Aorta (tissue), 5 donors: Measurements from ENCODE around the gene FGB. TPM values are rescaled to one million over a fixed set of nuclear protein-coding genes. Genes with fewer than 3 reads are reported as not detected.
"Not testable (repeated sequence)": the region's sequence is repeated elsewhere in the genome, so short reads cannot be mapped to it uniquely, and the experiment has no call there.

ENCODE experiments used
- ATAC-seq: fragments of 200-7000 bp; cut with Tn5 transposase; one replicate; pipeline ENCODE4 v1.9.1; 2022; ENCODE audit warnings: moderate library complexity; ENCODE audit not compliant: low FRiP score
- DNase-seq, 2 donors: peaks; one replicate each; pipeline ENCODE4 v3.0.0-alpha.2; 2020
- H3K27ac ChIP-seq, 2 donors: one replicate each; pipeline ENCODE4 v1.5.1; 2013; ENCODE audit warnings: low read length in 2 of 2, mild to moderate bottlenecking in 2 of 2, moderate library complexity in 2 of 2, control low read depth in 1 of 2, inconsistent platforms in 1 of 2, low read depth in 1 of 2
- H3K27me3 ChIP-seq, 2 donors: one replicate each; pipeline ENCODE4 v1.6.1; 2013; ENCODE audit warnings: control low read depth in 1 of 2, low read length in 1 of 2, mild to moderate bottlenecking in 1 of 2, moderate library complexity in 1 of 2; ENCODE audit not compliant: insufficient read depth in 2 of 2, control insufficient read depth in 1 of 2
- H3K36me3 ChIP-seq, 2 donors: one replicate each; pipeline ENCODE4 v1.6.1; 2013; ENCODE audit warnings: control low read depth in 1 of 2, low read length in 1 of 2, mild to moderate bottlenecking in 1 of 2; ENCODE audit not compliant: insufficient read depth in 2 of 2, control insufficient read depth in 1 of 2
- H3K4me1 ChIP-seq, 2 donors: one replicate each; pipeline ENCODE4 v1.6.1; 2013; ENCODE audit warnings: low read length in 2 of 2, control low read depth in 1 of 2, mild to moderate bottlenecking in 1 of 2, moderate library complexity in 1 of 2; ENCODE audit not compliant: insufficient read depth in 2 of 2, control insufficient read depth in 1 of 2
- H3K4me3 ChIP-seq, 2 donors: one replicate each; pipeline ENCODE4 v1.5.1; 2013; ENCODE audit warnings: low read length in 2 of 2, control low read depth in 1 of 2, mild to moderate bottlenecking in 1 of 2
- H3K9me3 ChIP-seq: one replicate; pipeline ENCODE4 v1.6.1; 2013; ENCODE audit warnings: mild to moderate bottlenecking, low read length; ENCODE audit not compliant: control insufficient read depth
- WGBS, 2 donors: extraction: QIAGEN DNeasy Blood & Tissue Kit; methylation state at CpG; one replicate each; pipeline ENCODE4 v1.1.7; 2013; 5-methylcytosine and 5-hydroxymethylcytosine counted together
- intact Hi-C, 2 donors: fragments of 100-400 bp; cut with DNase I; formaldehyde crosslinking; loops; one replicate each; pipeline versions ENCODE4 v1.14.2 to v1.15.0; 2022
- polyA plus RNA-seq, 2 donors: library from polyadenylated mRNA; stranded (reverse); fragments of 200-250 nt; gene quantifications; one replicate each; pipeline ENCODE4 v1.2.3, GENCODE V29; 2013
- total RNA-seq, 2 donors: library from RNA; stranded (reverse); fragmentation: NEBNext Ultra II Directional; extraction: Animal tissue kit (Norgen Biotek cat#: 25700); gene quantifications; one replicate each; pipeline ENCODE4 v1.2.1, GENCODE V29; 2021
- donor health status: healthy with polysubstance abuse.
- donor health status: Bipolar disorder and iron deficiency.
- donor health status: DM: no; HTN: no; CAD: no.
- donor health status: DM: no; HTN: no; CAD: no.
- donor health status: DM: yes; HTN: yes; CAD: no.

Gene FGB
- total and polyA plus RNA-seq, 4 donors = 1.9 TPM; not detected in 3

GRCh38 chr4:154595807-154596206 lies 33.0 kb downstream of the FGB start:
- H3K27ac ChIP-seq = no peak overlapping the region
- DNase-seq (no peak), ATAC-seq (no peak)
- H3K27me3 ChIP-seq = no peaks in the 10 kb centered on the region
- no peaks in the 10 kb centered on the region for H3K36me3 ChIP-seq
- intact Hi-C loops = no loop called here
- no peaks in the 10 kb centered on the region for H3K4me1 ChIP-seq
- no peak overlapping the region for H3K4me3 ChIP-seq
- H3K9me3 ChIP-seq = no peaks in the 10 kb centered on the region

GRCh38 chr4:154597281-154597680 lies 34.5 kb downstream of the FGB start:
- H3K9me3 ChIP-seq, ATAC-seq, intact Hi-C loops, H3K36me3 ChIP-seq, H3K4me3 ChIP-seq, H3K27me3 ChIP-seq, H3K27ac ChIP-seq, H3K4me1 ChIP-seq: not testable (repeated sequence)
- WGBS, 2 donors = 90 to 93% methylated on average over 11 of the region's 11 CpGs
- DNase-seq = peak in 1 of 2 donors; percentile 27

- no peak overlapping the region for H3K4me3 ChIP-seq
- H3K27ac ChIP-seq = no peak overlapping the region
- 66 to 72% methylated on average over 7 of the region's 7 CpGs for WGBS, 2 donors
- ATAC-seq (no peak), DNase-seq (no peak)
- H3K27me3 ChIP-seq = no peaks in the 10 kb centered on the region
- H3K9me3 ChIP-seq = no peaks in the 10 kb centered on the region
- intact Hi-C loops = no loop called here
- no peaks in the 10 kb centered on the region for H3K36me3 ChIP-seq
- H3K4me1 ChIP-seq = no peaks in the 10 kb centered on the region
Observed at GRCh38 chr4:154597798-154598774, 35.3 kb downstream of the FGB start.

- WGBS, 2 donors = 78 to 85% methylated on average over 1 of the region's 1 CpG
- H3K27me3 ChIP-seq = no peaks in the 10 kb centered on the region
- no peaks in the 10 kb centered on the region for H3K4me1 ChIP-seq
- no peak overlapping the region for H3K27ac ChIP-seq
- intact Hi-C loops = no loop called here
- no peaks in the 10 kb centered on the region for H3K9me3 ChIP-seq
- ATAC-seq = no peak
- DNase-seq = no peak
- H3K4me3 ChIP-seq = no peak overlapping the region
- H3K36me3 ChIP-seq = no peaks in the 10 kb centered on the region
Observed at GRCh38 chr4:154602404-154603020, 39.7 kb downstream of the FGB start.

DNA sequence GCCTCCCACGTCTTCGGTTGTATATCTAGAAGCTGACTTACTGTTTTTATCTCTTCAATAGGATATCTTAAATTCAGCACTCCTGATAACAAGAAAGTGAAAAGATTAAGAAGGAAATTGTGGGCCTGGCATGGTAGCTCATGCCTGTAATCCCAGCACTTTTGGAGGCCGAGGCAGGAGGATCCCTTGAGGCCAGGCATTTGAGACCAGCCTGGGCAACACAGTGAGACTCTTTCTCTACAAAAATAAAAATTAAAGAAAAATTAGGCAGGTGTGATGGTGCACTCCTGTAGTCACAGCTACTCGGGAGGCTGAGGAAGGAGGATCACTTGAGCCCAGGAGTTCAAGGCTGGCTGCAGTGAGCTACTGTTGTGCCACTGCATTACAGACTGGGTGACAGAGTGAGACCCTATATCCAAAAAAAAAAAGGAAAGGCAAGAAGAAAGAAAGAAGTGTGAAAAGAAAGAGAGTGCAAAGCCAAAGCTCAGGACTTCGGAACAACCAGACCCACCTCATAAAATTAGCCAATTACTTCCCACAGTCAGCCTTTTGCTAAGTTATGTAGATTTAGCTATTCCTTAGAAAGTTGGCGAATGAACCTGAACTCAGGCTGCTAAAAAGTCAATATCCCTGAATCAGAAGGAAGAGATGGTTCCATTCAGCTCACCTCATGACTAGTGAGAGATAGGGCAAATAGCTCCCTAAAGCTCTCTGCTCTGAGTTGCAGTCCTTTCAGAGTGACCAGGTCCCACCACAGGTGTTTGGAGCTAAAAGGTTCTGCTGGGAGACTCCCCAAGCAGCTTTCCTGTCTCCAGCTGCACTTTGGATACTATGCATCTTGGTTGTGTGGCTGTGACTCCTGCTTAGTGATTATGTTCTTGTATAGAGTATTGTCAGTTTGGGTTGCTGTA lies 40.5 kb downstream of the FGB start:
- ATAC-seq = no peak
- intact Hi-C loops = no loop called here
- DNase-seq = no peak
- no peaks in the 10 kb centered on the region for H3K4me1 ChIP-seq
- no peaks in the 10 kb centered on the region for H3K9me3 ChIP-seq
- H3K4me3 ChIP-seq = no peak overlapping the region
- H3K27me3 ChIP-seq = no peaks in the 10 kb centered on the region
- no peak overlapping the region for H3K27ac ChIP-seq
- no peaks in the 10 kb centered on the region for H3K36me3 ChIP-seq
- 91 to 92% methylated on average over 6 of the region's 6 CpGs for WGBS, 2 donors

- H3K4me1 ChIP-seq = no peaks in the 10 kb centered on the region
- no peak overlapping the region for H3K27ac ChIP-seq
- H3K4me3 ChIP-seq = no peak overlapping the region
- intact Hi-C loops = no loop called here
- DNase-seq (no peak), ATAC-seq (no peak)
- no peaks in the 10 kb centered on the region for H3K36me3 ChIP-seq
- H3K27me3 ChIP-seq = no peaks in the 10 kb centered on the region
- WGBS, 2 donors = 74 to 76% methylated on average over 4 of the region's 4 CpGs
- H3K9me3 ChIP-seq = no peaks in the 10 kb centered on the region
Observed at GRCh38 chr4:154604696-154605200, 41.9 kb downstream of the FGB start.

- Histone ChIP-seq H3K27ac (no peak overlapping the region), H3K4me1 (no peaks in the 10 kb centered on the region), H3K27me3 (no peaks in the 10 kb centered on the region), H3K9me3 (no peaks in the 10 kb centered on the region), H3K36me3 (no peaks in the 10 kb centered on the region), H3K4me3 (no peak overlapping the region)
- DNase-seq (no peak), ATAC-seq (no peak)
- 92 to 95% methylated on average over 6 of the region's 6 CpGs for WGBS, 2 donors
- intact Hi-C loops = no loop called here
Observed at GRCh38 chr4:154606728-154607723, 44.2 kb downstream of the FGB start.
